ENCODE measurements around the gene ZNF544.
"Not testable (repeated sequence)": the region's sequence is repeated elsewhere in the genome, so short reads cannot be mapped to it uniquely, and the experiment has no call there.

ZNF544 gene

GRCh38 chr19:58305065-58305931, 76.6 kb downstream of the ZNF544 start, which contains the start of gene ERVK3-1:
Gene ERVK3-1 (plus strand): TSS chr19:58305377. CDS start chr19:58312169, 6,792 bp downstream.
- peak; percentile 91 for DNase-seq (ENCODE audit: low spot score)

GRCh38 chr19:58305932-58306323, 77.2 kb downstream of the ZNF544 start:
- no peak for DNase-seq (ENCODE audit: low spot score)

GRCh38 chr19:58307736-58308135, 79.0 kb downstream of the ZNF544 start:
- no peak for DNase-seq (ENCODE audit: low spot score)

- DNase-seq (ENCODE audit: low spot score), result not testable (repeated sequence)
These were observed 82.0 kb downstream of the ZNF544 start for GRCh38 chr19:58310685-58311084.

- no peak for DNase-seq (ENCODE audit: low spot score)
These were observed 82.7 kb downstream of the ZNF544 start for GRCh38 chr19:58311345-58311865.
